Measurements from ENCODE around the gene C3orf52.

Gene C3orf52

GRCh38 chr3:112086875-112087524, 811 bp downstream of the C3orf52 start:
- no peak for TF ChIP-seq CTCF (conservative IDR thresholded peaks at IDR 0.05; ENCODE audit: control insufficient read depth, insufficient read depth, low read depth, low read length)
- peak overlapping the region; percentile 57 for H3K4me3 ChIP-seq (ENCODE audit: control insufficient read depth, low read depth, low read length)
- DNase-seq (ENCODE audit: low read depth), result peak; percentile 50

- H3K4me3 ChIP-seq (ENCODE audit: control insufficient read depth, low read depth, low read length), result no peak overlapping the region
- no peak for DNase-seq (ENCODE audit: low read depth)
- no peak for TF ChIP-seq CTCF (conservative IDR thresholded peaks at IDR 0.05; ENCODE audit: control insufficient read depth, insufficient read depth, low read depth, low read length)
These were observed 1.6 kb downstream of the C3orf52 start for GRCh38 chr3:112087746-112088145.

GRCh38 chr3:112088944-112089343, 2.8 kb downstream of the C3orf52 start:
- TF ChIP-seq CTCF (conservative IDR thresholded peaks at IDR 0.05; ENCODE audit: control insufficient read depth, insufficient read depth, low read depth, low read length), result no peak
- no peak overlapping the region for H3K4me3 ChIP-seq (ENCODE audit: control insufficient read depth, low read depth, low read length)
- no peak for DNase-seq (ENCODE audit: low read depth)

GRCh38 chr3:112089956-112090886, 4.0 kb downstream of the C3orf52 start:
- TF ChIP-seq CTCF (conservative IDR thresholded peaks at IDR 0.05; ENCODE audit: control insufficient read depth, insufficient read depth, low read depth, low read length), result no peak
- no peak overlapping the region for H3K4me3 ChIP-seq (ENCODE audit: control insufficient read depth, low read depth, low read length)
- DNase-seq (ENCODE audit: low read depth), result no peak

GRCh38 chr3:112090887-112091586, 4.8 kb downstream of the C3orf52 start:
- no peak for DNase-seq (ENCODE audit: low read depth)
- no peak for TF ChIP-seq CTCF (conservative IDR thresholded peaks at IDR 0.05; ENCODE audit: control insufficient read depth, insufficient read depth, low read depth, low read length)
- no peak overlapping the region for H3K4me3 ChIP-seq (ENCODE audit: control insufficient read depth, low read depth, low read length)

GRCh38 chr3:112092496-112093179, 6.4 kb downstream of the C3orf52 start:
- no peak for DNase-seq (ENCODE audit: low read depth)
- TF ChIP-seq CTCF (conservative IDR thresholded peaks at IDR 0.05; ENCODE audit: control insufficient read depth, insufficient read depth, low read depth, low read length), result no peak
- H3K4me3 ChIP-seq (ENCODE audit: control insufficient read depth, low read depth, low read length), result no peak overlapping the region

Data from fibroblast of mammary gland (primary cell).